ENCODE measurements around the gene OSBP2.

Gene OSBP2

DNA sequence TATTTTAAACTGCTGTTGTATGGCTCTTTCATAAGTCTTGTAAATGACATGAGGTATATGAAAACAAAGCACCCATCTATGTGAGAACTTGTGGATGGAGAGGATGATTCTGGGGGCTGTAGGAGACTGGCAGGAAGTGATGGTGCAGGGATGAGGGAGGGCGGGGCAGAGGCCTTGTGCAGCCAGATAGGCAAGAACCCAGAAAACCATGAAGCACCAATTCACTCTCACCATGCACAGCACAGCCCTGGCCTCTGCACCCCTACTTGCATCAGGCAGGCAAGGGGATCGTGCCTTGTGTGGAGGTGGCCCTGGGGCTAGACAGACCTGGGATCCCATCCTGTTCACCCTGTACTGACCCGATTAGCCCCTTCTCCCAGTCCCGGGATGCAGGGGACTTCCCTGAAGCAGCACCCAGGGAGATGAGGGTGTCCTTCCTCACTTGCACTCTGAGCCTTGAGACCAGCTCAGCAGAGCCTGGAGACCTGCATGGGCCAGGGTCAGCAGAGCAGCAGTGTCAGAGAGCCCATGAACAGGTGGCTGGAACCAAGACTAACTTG is 188.4 kb downstream of the OSBP2 start:
- TF ChIP-seq, protein P1, sequence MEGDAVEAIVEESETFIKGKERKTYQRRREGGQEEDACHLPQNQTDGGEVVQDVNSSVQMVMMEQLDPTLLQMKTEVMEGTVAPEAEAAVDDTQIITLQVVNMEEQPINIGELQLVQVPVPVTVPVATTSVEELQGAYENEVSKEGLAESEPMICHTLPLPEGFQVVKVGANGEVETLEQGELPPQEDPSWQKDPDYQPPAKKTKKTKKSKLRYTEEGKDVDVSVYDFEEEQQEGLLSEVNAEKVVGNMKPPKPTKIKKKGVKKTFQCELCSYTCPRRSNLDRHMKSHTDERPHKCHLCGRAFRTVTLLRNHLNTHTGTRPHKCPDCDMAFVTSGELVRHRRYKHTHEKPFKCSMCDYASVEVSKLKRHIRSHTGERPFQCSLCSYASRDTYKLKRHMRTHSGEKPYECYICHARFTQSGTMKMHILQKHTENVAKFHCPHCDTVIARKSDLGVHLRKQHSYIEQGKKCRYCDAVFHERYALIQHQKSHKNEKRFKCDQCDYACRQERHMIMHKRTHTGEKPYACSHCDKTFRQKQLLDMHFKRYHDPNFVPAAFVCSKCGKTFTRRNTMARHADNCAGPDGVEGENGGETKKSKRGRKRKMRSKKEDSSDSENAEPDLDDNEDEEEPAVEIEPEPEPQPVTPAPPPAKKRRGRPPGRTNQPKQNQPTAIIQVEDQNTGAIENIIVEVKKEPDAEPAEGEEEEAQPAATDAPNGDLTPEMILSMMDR (IDR thresholded peaks at IDR 0.05; ENCODE audit: control insufficient read depth, extremely low read depth, insufficient read depth): no peak
- H3K4me3 ChIP-seq (ENCODE audit: low read depth, low read length): no peak overlapping the region
- DNase-seq (ENCODE audit: low read depth): no peak

- DNase-seq (ENCODE audit: low read depth): no peak
- no peak overlapping the region for H3K4me3 ChIP-seq (ENCODE audit: low read depth, low read length)
- TF ChIP-seq, protein P1 (IDR thresholded peaks at IDR 0.05; ENCODE audit: control insufficient read depth, extremely low read depth, insufficient read depth): no peak
These were observed 189.0 kb downstream of the OSBP2 start for GRCh38 chr22:30883586-30884145.

GRCh38 chr22:30884211-30885000 is 189.7 kb downstream of the OSBP2 start:
- TF ChIP-seq, protein P1 (IDR thresholded peaks at IDR 0.05; ENCODE audit: control insufficient read depth, extremely low read depth, insufficient read depth): no peak
- no peak for DNase-seq (ENCODE audit: low read depth)
- H3K4me3 ChIP-seq (ENCODE audit: low read depth, low read length): no peak overlapping the region

DNA sequence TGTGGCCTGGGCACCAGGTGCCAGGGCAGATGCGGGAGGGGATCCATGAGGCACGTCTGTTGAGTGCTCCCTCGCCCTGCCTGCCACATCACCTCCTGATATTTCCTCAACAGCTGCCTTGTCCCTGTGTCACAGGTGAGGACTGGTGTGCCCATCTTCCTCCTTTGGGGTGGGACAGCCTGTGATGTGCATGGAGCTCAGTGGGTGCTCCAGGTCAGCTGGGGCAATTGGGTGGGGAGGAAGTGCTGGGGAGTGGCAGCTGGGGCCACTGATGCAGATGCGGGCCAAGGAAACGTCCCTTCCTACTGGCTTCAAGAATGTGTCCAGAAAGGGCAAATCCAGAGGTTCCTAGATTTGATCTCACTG is 190.3 kb downstream of the OSBP2 start:
- H3K4me3 ChIP-seq (ENCODE audit: low read depth, low read length): no peak overlapping the region
- DNase-seq (ENCODE audit: low read depth): no peak
- TF ChIP-seq, protein P1 (IDR thresholded peaks at IDR 0.05; ENCODE audit: control insufficient read depth, extremely low read depth, insufficient read depth): no peak

DNA sequence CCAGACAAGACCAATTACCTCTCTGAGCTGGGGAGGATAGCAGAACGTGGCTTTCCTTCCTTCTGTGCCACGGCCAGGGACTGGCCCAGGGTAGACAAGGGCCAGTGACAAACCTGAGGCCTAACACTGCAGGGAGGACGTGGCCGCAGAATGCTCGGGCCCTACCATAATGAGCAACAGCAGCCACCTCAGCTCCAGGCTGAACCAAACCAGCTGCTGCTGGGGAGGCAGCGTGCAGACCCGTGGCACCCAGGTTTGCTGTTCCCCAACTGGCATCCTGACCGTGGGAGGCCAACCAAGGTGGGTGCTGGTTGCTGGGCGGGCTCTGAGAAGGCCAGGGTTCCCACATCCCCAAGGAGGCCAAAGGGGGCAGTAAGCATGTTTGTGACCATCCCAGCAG is 190.9 kb downstream of the OSBP2 start:
- DNase-seq (ENCODE audit: low read depth): no peak
- TF ChIP-seq, protein P1 (IDR thresholded peaks at IDR 0.05; ENCODE audit: control insufficient read depth, extremely low read depth, insufficient read depth): no peak
- H3K4me3 ChIP-seq (ENCODE audit: low read depth, low read length): no peak overlapping the region

- TF ChIP-seq, protein P1 (IDR thresholded peaks at IDR 0.05; ENCODE audit: control insufficient read depth, extremely low read depth, insufficient read depth): no peak
- H3K4me3 ChIP-seq (ENCODE audit: low read depth, low read length): no peak overlapping the region
- DNase-seq (ENCODE audit: low read depth): no peak
These were observed 192.8 kb downstream of the OSBP2 start for GRCh38 chr22:30887453-30887852.
